ENCODE data around the gene MREG.
A peak's percentile ranks its signal among the peaks of the same experiment; 100 is the strongest.

Gene MREG

GRCh38 chr2:216013080-216013909, at the start of gene MREG:
Gene MREG, minus strand, starts transcription at chr2:216013551. Its CDS starts 224 bp downstream, at chr2:216013327.
- DNase-seq (ENCODE audit: low read depth in 2 of 2): peak; percentile 34 to 43

GRCh38 chr2:216059233-216059834, 46.0 kb upstream of the MREG start:
- DNase-seq (ENCODE audit: low read depth in 2 of 2): no peak

GRCh38 chr2:216057688-216058193, 44.4 kb upstream of the MREG start:
- DNase-seq (ENCODE audit: low read depth in 2 of 2): no peak

GRCh38 chr2:216056739-216057138, 43.4 kb upstream of the MREG start:
- DNase-seq (ENCODE audit: low read depth in 2 of 2): no peak

- DNase-seq (ENCODE audit: low read depth in 2 of 2): no peak
These were observed 42.3 kb upstream of the MREG start for GRCh38 chr2:216055680-216056079.

GRCh38 chr2:216052420-216052819, 39.1 kb upstream of the MREG start:
- DNase-seq (ENCODE audit: low read depth in 2 of 2): no peak

GRCh38 chr2:216051350-216051749, 38.0 kb upstream of the MREG start:
- DNase-seq (ENCODE audit: low read depth in 2 of 2): no peak

GRCh38 chr2:216049452-216049851, 36.1 kb upstream of the MREG start:
- DNase-seq (ENCODE audit: low read depth in 2 of 2): no peak

GRCh38 chr2:216047397-216047796, 34.0 kb upstream of the MREG start:
- DNase-seq (ENCODE audit: low read depth in 2 of 2): no peak

GRCh38 chr2:216044883-216045486, 31.6 kb upstream of the MREG start:
- no peak for DNase-seq (ENCODE audit: low read depth in 2 of 2)

- no peak for DNase-seq (ENCODE audit: low read depth in 2 of 2)
These were observed 30.6 kb upstream of the MREG start for GRCh38 chr2:216043949-216044348.

GRCh38 chr2:216041438-216041837, 28.1 kb upstream of the MREG start:
- no peak for DNase-seq (ENCODE audit: low read depth in 2 of 2)

- no peak for DNase-seq (ENCODE audit: low read depth in 2 of 2)
These were observed 26.6 kb upstream of the MREG start for GRCh38 chr2:216039918-216040317.

GRCh38 chr2:216034065-216034464, 20.7 kb upstream of the MREG start:
- DNase-seq (ENCODE audit: low read depth in 2 of 2): peak in 1 of 2 experiments; percentile 11

GRCh38 chr2:216033403-216033802, 20.1 kb upstream of the MREG start:
- no peak for DNase-seq (ENCODE audit: low read depth in 2 of 2)

- DNase-seq (ENCODE audit: low read depth in 2 of 2): peak; percentile 47 to 51
These were observed 18.8 kb upstream of the MREG start for GRCh38 chr2:216031960-216032689.

- no peak for DNase-seq (ENCODE audit: low read depth in 2 of 2)
These were observed 16.9 kb upstream of the MREG start for GRCh38 chr2:216030216-216030615.

GRCh38 chr2:216029416-216030129, 16.2 kb upstream of the MREG start:
- peak; percentile 23 for DNase-seq (ENCODE audit: low read depth in 2 of 2)

GRCh38 chr2:216024779-216025336, 11.5 kb upstream of the MREG start:
- no peak for DNase-seq (ENCODE audit: low read depth in 2 of 2)

- DNase-seq (ENCODE audit: low read depth in 2 of 2): peak in 1 of 2 experiments; percentile 6
These were observed 9.8 kb upstream of the MREG start for GRCh38 chr2:216023055-216023648.
